HG03039 (cell line): ENCODE results near the gene KANSL1.

Experiments used
- ATAC-seq: cut with Tn5 transposase; IDR thresholded peaks from one replicate; pipeline ENCODE4 v1.9.1; 2021; ENCODE audit warnings: mild to moderate bottlenecking, moderate library complexity; ENCODE audit not compliant: unreplicated experiment

The KANSL1 gene

DNA sequence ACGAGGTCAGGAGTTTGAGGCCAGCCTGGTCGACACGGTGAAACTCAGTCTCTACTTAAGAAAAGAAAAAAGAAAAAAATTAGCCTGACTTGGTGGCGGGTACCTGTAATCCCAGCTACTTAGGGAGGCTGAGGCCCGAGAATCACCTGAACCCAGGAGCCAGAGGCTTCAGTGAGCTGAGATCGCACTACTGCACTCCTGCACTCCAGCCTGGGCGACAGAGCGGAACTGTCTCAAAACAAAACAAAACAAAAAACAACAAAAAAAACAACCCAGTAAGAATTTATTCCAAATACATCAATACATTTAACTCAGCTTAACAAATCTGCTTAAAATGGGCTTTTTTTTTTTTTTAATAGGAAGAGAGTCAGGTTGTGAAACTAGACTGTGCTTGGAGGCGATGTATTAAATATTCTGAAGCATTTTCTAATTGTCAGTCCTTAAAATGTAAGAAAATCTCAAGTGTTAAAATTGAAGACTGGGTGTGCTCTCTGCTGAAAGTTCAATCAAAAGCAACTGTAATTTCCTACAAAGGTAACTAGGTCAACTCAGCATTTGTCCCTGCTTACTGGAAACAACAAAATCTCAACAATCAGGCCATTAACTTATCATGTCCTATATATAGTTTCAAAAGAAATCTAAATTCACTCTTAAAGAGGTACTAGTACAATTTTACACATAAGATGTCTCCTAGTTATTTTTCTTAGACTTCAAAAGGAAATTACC is 23.2 kb downstream of the KANSL1 start:
- ATAC-seq, result no peak

DNA sequence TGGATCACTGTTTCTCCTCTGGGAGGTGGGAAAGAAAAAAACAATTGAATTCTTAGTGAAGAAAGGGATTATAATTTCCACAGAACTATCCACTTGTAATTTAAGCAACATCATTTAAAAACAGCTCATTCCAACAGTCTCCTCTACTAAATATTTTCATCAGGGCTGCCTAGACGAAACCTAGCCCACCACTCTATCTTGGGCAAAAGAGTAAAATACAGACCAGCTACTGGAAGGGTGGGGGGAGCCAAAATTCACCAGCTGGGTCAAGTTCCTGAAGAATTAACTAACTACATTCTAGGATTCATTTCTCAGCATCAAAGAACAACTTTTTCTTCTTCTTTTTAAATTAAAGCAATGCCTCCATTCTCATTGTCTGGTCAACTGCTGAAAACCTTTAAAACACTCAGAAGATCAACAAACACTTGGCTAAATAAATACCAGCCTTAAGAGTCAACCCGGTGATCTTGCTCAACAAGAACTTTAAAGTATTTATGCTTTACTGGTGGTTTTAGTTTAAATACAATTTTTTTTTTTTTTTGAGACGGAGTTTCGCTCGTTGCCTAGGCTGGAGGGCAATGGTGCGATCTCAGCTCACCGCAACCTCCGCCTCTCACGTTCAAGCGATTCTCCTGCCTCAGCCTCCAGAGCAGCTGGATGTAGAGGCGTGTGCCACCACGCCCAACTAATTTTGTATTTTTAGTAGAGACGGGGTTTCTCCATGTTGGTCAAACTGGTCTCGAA is 25.2 kb downstream of the KANSL1 start:
- ATAC-seq, result no peak

- ATAC-seq, result no peak
Observed at GRCh38 chr17:46167267-46167666, 26.0 kb downstream of the KANSL1 start.

DNA sequence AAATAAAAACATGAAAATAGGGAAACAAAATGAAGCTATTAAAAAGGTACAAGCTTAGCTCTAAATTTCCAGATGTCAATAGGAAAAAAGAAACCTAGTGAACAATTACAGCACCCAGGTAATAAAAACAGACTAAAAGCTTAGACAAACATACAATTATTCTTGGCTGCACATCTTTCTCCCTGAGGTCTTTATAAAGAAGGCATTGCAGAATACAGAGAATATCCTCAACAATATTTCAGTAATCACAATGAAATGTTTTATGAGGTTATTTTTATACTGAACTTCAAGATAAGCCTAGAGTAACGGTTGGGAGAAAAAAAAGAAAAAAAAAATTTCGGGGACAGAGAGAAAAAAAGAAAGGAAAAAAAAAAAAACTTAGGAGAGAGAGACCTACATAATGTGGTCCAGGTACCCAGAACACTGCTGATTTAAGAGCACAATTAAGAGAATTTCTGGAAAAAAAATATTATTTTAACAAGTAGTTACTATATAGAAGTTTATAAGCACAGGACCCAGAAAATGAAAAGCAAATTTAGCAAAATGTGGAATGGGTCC is 26.5 kb downstream of the KANSL1 start:
- no peak for ATAC-seq

GRCh38 chr17:46163929-46164594 is 29.2 kb downstream of the KANSL1 start:
- ATAC-seq, result no peak

GRCh38 chr17:46163316-46163715 is 29.9 kb downstream of the KANSL1 start:
- ATAC-seq, result no peak

GRCh38 chr17:46162866-46163265 is 30.4 kb downstream of the KANSL1 start:
- no peak for ATAC-seq

GRCh38 chr17:46160169-46160568 is 33.1 kb downstream of the KANSL1 start:
- ATAC-seq, result no peak

GRCh38 chr17:46159686-46160085 is 33.5 kb downstream of the KANSL1 start:
- ATAC-seq, result no peak

GRCh38 chr17:46158323-46159296 is 34.6 kb downstream of the KANSL1 start:
- ATAC-seq, result no peak

DNA sequence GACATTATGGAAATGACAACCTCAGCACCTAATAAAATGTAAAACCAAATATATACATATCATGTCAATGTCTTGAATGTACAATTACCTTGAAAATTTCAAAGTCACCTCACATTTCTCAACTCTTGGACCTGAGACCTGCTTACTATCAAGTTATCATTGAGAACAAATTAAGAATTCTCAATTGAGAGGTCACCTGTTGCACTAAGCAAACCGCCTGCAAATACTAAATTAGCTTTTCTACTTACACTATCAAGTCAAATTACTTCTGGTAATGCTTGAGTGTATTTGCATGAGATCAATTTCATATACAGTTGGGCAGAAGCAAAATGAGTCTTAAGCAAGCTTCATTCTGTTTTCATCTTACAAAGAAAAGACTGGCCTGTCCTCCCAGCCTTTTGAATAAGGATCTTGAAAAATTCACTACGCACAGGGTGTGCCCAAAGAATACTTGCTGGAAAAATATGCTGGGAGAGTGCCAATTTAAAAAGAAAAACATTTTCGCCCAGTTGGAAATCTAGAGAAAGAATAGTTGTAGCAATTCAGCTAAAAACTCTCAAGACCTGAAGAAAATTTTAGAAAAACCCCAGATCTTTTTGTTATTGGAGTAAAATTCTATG is 35.7 kb downstream of the KANSL1 start:
- no peak for ATAC-seq

DNA sequence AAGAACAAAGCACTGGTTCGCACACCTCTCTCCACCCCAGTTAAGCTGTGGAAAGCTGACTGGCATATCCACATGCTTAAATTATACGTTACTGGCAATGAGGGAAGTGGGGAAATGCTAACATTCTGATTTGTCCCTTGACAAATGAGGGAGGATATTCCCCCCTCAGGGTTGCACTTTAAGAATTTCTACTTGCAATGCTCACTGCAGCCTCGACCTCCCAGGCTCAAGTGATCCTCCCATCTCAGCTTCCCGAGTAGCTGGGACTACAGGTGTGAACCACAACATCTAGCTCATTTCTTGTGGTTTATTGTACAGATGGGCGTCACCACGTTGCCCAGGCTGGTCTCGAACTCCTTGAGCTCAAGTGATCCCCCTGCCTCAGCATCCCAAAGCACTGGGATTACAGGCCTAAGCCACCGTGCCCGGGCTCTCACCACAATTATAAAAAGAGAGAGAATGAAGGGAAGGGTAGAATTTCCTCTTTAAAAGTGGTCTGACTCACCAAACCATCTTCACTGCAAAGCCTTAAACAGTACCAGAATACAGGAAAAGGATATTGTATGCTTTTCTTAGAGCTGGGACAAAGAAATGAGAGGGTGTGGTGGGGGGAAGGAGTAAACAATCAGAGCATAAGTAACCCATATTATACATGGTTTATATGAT is 38.9 kb downstream of the KANSL1 start:
- no peak for ATAC-seq

- ATAC-seq, result no peak
Observed at GRCh38 chr17:46152423-46152822, 40.8 kb downstream of the KANSL1 start.

- no peak for ATAC-seq
Observed at GRCh38 chr17:46151762-46152161, 41.5 kb downstream of the KANSL1 start.

DNA sequence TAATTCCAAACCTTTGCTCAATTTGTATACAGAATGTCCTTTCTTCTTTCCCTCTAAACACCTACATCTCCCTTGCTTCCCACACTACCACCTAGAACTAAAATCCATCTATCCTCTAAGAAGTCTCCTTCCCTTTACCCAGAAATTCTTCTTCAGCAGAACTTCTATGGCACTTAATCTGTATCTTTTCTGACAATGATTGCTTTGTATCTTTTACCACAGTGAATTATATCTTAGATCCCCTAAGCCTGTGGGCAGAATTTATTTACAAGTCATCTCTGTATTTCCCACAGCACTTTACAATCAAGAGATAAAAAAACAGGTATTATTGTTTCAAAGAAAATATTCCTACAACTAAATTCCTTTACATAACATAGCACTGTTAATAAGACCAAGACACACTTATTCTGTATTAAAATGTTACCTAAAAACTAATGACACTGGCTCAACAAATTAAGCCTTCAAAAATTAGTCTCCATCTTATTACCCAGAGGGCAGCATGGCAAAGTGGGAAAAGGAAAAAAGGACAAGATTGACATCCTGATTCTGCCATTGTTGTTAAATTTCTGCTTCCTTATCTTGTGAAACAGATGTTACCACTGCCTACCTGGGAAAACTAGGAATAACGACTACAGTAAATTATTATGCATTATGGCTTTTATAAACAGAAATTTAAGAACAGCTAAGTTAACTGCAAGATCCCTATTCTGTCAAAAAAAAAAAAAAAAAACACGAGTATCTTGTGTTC is 42.8 kb downstream of the KANSL1 start:
- no peak for ATAC-seq

DNA sequence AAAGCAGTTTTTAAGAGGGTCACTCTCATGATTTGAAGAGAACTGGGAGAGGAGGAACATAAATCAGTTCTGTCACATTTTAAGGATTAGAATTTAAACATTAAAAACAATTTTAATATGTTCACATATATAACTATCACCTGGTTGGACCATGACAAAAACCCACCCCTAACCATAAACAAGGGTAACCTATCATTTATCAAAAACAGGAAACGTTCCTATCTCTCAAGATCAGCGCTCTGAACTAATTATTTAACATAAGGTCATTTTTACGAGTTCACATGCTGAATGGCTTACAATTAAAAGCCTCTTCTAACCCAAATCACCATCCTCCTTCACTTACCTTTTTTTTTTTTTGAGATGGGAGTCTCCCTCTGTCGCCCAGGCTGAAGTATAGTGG is 45.0 kb downstream of the KANSL1 start:
- ATAC-seq, result no peak

DNA sequence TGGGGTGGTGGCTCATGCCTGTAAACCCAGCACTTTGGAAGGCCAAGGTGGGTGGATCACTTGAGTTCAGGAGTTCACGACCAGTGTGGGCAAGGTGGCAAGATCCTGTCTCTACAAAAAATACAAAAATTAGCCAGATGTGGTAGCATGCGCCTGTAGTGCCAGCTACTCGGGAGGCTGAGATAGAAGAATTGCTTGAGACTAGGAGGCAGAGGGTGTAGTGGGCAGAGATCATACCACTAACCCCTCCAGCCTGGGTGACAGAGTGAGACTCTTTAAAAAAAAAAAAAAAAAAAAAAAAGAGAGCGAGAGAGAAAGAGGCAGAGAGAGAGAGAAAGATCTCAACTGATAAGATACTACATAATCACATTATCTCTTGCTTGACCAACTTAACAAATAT is 45.9 kb downstream of the KANSL1 start:
- no peak for ATAC-seq

- ATAC-seq, result no peak
Observed at GRCh38 chr17:46144246-46144645, 49.0 kb downstream of the KANSL1 start.

- ATAC-seq, result no peak
Observed at GRCh38 chr17:46143827-46144236, 49.4 kb downstream of the KANSL1 start.
